22Rv1 (cell line): ENCODE data around the gene PRSS36.
"Not testable (repeated sequence)": the region's sequence is repeated elsewhere in the genome, so short reads cannot be mapped to it uniquely, and the experiment has no call there.

Experiments used
- H3K27ac ChIP-seq: fragments of 450-650 bp; 2 replicates; pipeline ENCODE4 v1.5.1; 2017
- ZFX ChIP-seq: fragments of 450-650 bp; IDR thresholded peaks from 2 replicates; pipeline ENCODE4 v1.6.1; 2017; ENCODE audit warnings: antibody characterized with exemption, borderline replicate concordance
- TF ChIP-seq, protein P1 (sequence below): fragments of 450-650 bp; IDR thresholded peaks from 2 replicates; pipeline ENCODE4 v1.5.1; 2017; ENCODE audit warnings: mild to moderate bottlenecking

The PRSS36 gene

GRCh38 chr16:31149894-31150890 lies at the start of gene PRSS36:
TSS of gene PRSS36 (minus strand) at chr16:31150066. CDS start at chr16:31150035, 31 bp downstream.
- TF ChIP-seq, protein P1, sequence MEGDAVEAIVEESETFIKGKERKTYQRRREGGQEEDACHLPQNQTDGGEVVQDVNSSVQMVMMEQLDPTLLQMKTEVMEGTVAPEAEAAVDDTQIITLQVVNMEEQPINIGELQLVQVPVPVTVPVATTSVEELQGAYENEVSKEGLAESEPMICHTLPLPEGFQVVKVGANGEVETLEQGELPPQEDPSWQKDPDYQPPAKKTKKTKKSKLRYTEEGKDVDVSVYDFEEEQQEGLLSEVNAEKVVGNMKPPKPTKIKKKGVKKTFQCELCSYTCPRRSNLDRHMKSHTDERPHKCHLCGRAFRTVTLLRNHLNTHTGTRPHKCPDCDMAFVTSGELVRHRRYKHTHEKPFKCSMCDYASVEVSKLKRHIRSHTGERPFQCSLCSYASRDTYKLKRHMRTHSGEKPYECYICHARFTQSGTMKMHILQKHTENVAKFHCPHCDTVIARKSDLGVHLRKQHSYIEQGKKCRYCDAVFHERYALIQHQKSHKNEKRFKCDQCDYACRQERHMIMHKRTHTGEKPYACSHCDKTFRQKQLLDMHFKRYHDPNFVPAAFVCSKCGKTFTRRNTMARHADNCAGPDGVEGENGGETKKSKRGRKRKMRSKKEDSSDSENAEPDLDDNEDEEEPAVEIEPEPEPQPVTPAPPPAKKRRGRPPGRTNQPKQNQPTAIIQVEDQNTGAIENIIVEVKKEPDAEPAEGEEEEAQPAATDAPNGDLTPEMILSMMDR = no peak
- no peak for TF ChIP-seq ZFX
- H3K27ac ChIP-seq = no peak within 1 kb of the TSS

- TF ChIP-seq, protein P1 = no peak
- no peak for TF ChIP-seq ZFX
- no peak overlapping the region for H3K27ac ChIP-seq
These were observed 49.7 kb upstream of the PRSS36 start for GRCh38 chr16:31199430-31200041.

DNA sequence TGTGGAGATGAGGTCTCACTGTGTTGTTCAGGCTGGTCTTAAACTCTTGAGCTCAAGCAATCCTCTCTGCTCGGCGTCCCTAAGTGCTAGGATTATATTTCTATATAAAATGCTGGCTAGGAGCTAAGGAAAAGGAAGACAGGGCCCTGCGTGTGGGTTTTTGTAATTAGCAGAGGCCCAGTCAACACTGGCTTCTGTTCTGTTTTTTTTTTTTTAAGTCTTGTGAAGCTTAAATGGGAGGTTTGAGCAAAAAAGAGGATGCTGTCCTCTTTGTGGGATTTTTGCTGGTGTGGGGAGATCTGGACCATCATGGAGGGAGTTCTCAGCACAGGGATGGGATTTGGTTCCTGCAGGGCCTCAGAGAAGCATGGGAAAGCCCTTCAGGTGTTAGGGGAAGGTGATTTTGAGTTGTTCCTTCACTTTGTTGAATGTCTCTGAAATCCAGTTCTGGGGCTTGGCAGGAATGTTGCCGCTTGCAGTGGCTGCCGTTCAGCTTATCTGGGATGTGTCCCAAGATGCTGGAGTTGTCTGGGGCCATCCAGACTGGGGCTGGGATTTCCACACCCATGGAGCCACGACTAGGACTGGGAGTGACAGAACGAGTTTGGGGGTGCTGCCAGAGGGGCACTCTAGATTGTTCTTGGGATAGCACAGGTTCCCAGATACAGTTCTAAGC lies 48.5 kb upstream of the PRSS36 start:
- TF ChIP-seq ZFX = no peak
- TF ChIP-seq, protein P1 = no peak
- peak overlapping the region; percentile 13; the same call in 1 of the 2 replicates for H3K27ac ChIP-seq

GRCh38 chr16:31196324-31197088 lies 46.6 kb upstream of the PRSS36 start:
- H3K27ac ChIP-seq = no peak overlapping the region

GRCh38 chr16:31195861-31196260 lies 46.0 kb upstream of the PRSS36 start:
- H3K27ac ChIP-seq = not testable (repeated sequence)

More at GRCh38 chr16:31196324-31197088, 46.6 kb upstream of the PRSS36 start:
- TF ChIP-seq ZFX = no peak
- TF ChIP-seq, protein P1 = no peak

GRCh38 chr16:31194898-31195297 lies 45.0 kb upstream of the PRSS36 start:
- TF ChIP-seq, protein P1 = no peak
- TF ChIP-seq ZFX = no peak
- no peak overlapping the region for H3K27ac ChIP-seq

- no peak overlapping the region for H3K27ac ChIP-seq
- TF ChIP-seq, protein P1 = no peak
- no peak for TF ChIP-seq ZFX
These were observed 44.0 kb upstream of the PRSS36 start for GRCh38 chr16:31193874-31194273.
